Panc1 (cell line): ENCODE results near the gene PLAAT2.

Experiments
- POLR2AphosphoS5 ChIP-seq: IDR thresholded peaks from 2 replicates; pipeline ENCODE4 v1.6.1; 2012; ENCODE audit warnings: mild to moderate bottlenecking, low read depth, low read length, moderate library complexity
- TF ChIP-seq, protein P1 (sequence below): fragments of 450-650 bp; IDR thresholded peaks from 2 replicates; pipeline ENCODE4 v1.5.1; 2017; ENCODE audit warnings: mild to moderate bottlenecking

DNA sequence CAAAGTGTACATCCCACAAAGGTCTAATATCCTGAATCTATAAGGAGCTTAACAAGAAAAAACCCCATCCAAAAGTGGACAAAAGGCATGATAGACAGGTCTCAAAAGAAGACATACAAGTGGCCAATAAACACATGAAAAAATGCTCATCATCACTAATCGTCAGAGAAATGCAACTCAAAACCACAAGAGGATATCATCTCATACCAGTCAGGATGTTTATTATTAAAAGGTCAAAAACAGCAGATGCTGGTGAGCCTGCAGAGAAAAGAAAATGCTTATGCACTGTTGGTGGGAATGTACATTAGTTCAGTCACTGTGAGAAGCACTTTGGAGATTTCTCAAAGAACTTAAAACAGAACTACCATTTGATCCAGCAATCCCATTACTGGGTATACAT, 44.6 kb downstream of the PLAAT2 start:
- TF ChIP-seq POLR2AphosphoS5: no peak
- TF ChIP-seq, protein P1, sequence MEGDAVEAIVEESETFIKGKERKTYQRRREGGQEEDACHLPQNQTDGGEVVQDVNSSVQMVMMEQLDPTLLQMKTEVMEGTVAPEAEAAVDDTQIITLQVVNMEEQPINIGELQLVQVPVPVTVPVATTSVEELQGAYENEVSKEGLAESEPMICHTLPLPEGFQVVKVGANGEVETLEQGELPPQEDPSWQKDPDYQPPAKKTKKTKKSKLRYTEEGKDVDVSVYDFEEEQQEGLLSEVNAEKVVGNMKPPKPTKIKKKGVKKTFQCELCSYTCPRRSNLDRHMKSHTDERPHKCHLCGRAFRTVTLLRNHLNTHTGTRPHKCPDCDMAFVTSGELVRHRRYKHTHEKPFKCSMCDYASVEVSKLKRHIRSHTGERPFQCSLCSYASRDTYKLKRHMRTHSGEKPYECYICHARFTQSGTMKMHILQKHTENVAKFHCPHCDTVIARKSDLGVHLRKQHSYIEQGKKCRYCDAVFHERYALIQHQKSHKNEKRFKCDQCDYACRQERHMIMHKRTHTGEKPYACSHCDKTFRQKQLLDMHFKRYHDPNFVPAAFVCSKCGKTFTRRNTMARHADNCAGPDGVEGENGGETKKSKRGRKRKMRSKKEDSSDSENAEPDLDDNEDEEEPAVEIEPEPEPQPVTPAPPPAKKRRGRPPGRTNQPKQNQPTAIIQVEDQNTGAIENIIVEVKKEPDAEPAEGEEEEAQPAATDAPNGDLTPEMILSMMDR: no peak
